Hepatocyte (in vitro differentiated cells): ENCODE measurements around the gene ATG13. TPM values are rescaled to one million over a fixed set of nuclear protein-coding genes. Genes with fewer than 3 reads are reported as not detected.

ENCODE experiments used
- DNase-seq: peaks from one replicate; pipeline ENCODE4 v3.0.0-alpha.2; 2016; ENCODE audit warnings: low spot score
- H2AFZ ChIP-seq: fragments of 200-600 bp; sonication (generic); 2 replicates; pipeline ENCODE4 v1.6.0; 2016; ENCODE audit warnings: antibody characterized with exemption, mild to moderate bottlenecking
- H3K27ac ChIP-seq: fragments of 200-600 bp; sonication (generic); 2 replicates; pipeline ENCODE4 v1.5.1; 2016; ENCODE audit warnings: mild to moderate bottlenecking
- H3K27me3 ChIP-seq: fragments of 200-600 bp; sonication (generic); 2 replicates; pipeline ENCODE4 v1.6.1; 2016
- H3K36me3 ChIP-seq: fragments of 200-600 bp; sonication (generic); replicated peaks from 2 replicates; pipeline ENCODE4 v1.5.1; 2016; ENCODE audit warnings: low read depth; ENCODE audit not compliant: insufficient read depth
- H3K4me1 ChIP-seq: fragments of 200-600 bp; sonication (generic); 2 replicates; pipeline ENCODE4 v1.5.1; 2016; ENCODE audit warnings: mild to moderate bottlenecking, moderate library complexity; ENCODE audit not compliant: insufficient read depth
- H3K4me2 ChIP-seq: fragments of 200-600 bp; sonication (generic); 2 replicates; pipeline ENCODE4 v1.6.0; 2016
- H3K4me3 ChIP-seq: fragments of 200-600 bp; sonication (generic); 2 replicates; pipeline ENCODE4 v1.5.1; 2016; ENCODE audit warnings: mild to moderate bottlenecking
- H3K79me2 ChIP-seq: fragments of 200-600 bp; sonication (generic); 2 replicates; pipeline ENCODE4 v1.6.0; 2017; ENCODE audit warnings: mild to moderate bottlenecking
- H3K9me2 ChIP-seq: fragments of 200-600 bp; sonication (generic); replicated peaks from 2 replicates; pipeline ENCODE4 v1.6.0; 2017; ENCODE audit warnings: mild to moderate bottlenecking; ENCODE audit not compliant: insufficient read depth
- H3K9me3 ChIP-seq: fragments of 200-600 bp; sonication (generic); 2 replicates; pipeline ENCODE4 v1.5.1; 2016; ENCODE audit warnings: low read depth, mild to moderate bottlenecking
- H4K20me1 ChIP-seq: fragments of 200-600 bp; sonication (generic); 2 replicates; pipeline ENCODE4 v1.6.0; 2016; ENCODE audit warnings: mild to moderate bottlenecking; ENCODE audit not compliant: insufficient read depth, poor library complexity, severe bottlenecking
- CTCF ChIP-seq: fragments of 200-600 bp; sonication (generic); IDR thresholded peaks from 2 replicates; pipeline ENCODE4 v1.5.1; 2016; ENCODE audit warnings: antibody characterized with exemption, mild to moderate bottlenecking; ENCODE audit not compliant: poor library complexity
- EZH2 ChIP-seq: fragments of 200-600 bp; sonication (generic); IDR thresholded peaks from 2 replicates; pipeline ENCODE4 v1.6.1; 2016; ENCODE audit warnings: antibody characterized with exemption, mild to moderate bottlenecking, borderline replicate concordance
- EZH2phosphoT487 ChIP-seq: fragments of 200-600 bp; sonication (generic); IDR thresholded peaks from one replicate; pipeline ENCODE4 v1.6.1; 2018; ENCODE audit warnings: antibody characterized with exemption, mild to moderate bottlenecking, low read depth, moderate library complexity; ENCODE audit not compliant: unreplicated experiment, severe bottlenecking
- WGBS: methylation state at CpG from one replicate; pipeline ENCODE4 v1.1.6; 2016; ENCODE audit warnings: low lambda C conversion rate; ENCODE audit errors: missing lambda C conversion rate; 5-methylcytosine and 5-hydroxymethylcytosine counted together
- polyA plus RNA-seq: library from polyadenylated mRNA; unstranded; fragments of >200 nt; fragmentation: Nextera tagmentation; extraction: Ambion mirVana; gene quantifications from 2 replicates; pipeline ENCODE4 v1.2.1, GENCODE V29; 2016
- total RNA-seq: library from RNA; depleted of rRNA; stranded (reverse); fragments of >200 nt; gene quantifications from 2 replicates; pipeline ENCODE4 v1.2.3, GENCODE V29; 2014

Gene ATG13
- total RNA-seq (60.8 and 89.6 TPM in 2 replicates), polyA plus RNA-seq (50.9 and 54.9 TPM in 2 replicates)

GRCh38 chr11:46617134-46617971, at the start of gene ATG13, which contains the start of gene HARBI1:
TSS of gene ATG13 (plus strand) at chr11:46617553. CDS start at chr11:46644292, 26,739 bp downstream.
TSS of gene HARBI1 (minus strand) at chr11:46617227. CDS start at chr11:46616237, 990 bp downstream.
- peaks cover 73% of the 10 kb centered on the region for H3K79me2 ChIP-seq

GRCh38 chr11:46570790-46571398, 46.5 kb upstream of the ATG13 start:
- no peak for DNase-seq
- TF ChIP-seq EZH2phosphoT487 (no peak), EZH2 (no peak), CTCF (no peak)
- peaks cover 90% of the 10 kb centered on the region for H3K79me2 ChIP-seq

More at GRCh38 chr11:46617134-46617971, at the start of gene ATG13, which contains the start of gene HARBI1:
- H3K9me3 ChIP-seq, result no peaks in the 10 kb centered on the region
- under 1% methylated on average over 67 of the region's 72 CpGs for whole genome bisulfite sequencing
- H3K36me3 ChIP-seq, result no peaks in the 10 kb centered on the region
- peaks cover 15% of the 10 kb centered on the region for H3K4me1 ChIP-seq
- no peaks in the 10 kb centered on the region for H3K27me3 ChIP-seq
- TF ChIP-seq EZH2phosphoT487, result no peak
- no peak for TF ChIP-seq EZH2
- peak; percentile 68 for TF ChIP-seq CTCF
- H3K4me2 ChIP-seq, result peak within 1 kb of the TSS; percentile 87
- H4K20me1 ChIP-seq, result peaks cover 4% of the 10 kb centered on the region
- H3K4me3 ChIP-seq, result peak within 1 kb of the TSS; percentile 60
- H2AFZ ChIP-seq, result peak within 1 kb of the TSS; percentile 91
- no peaks in the 10 kb centered on the region for H3K9me2 ChIP-seq
- peak; percentile 96 for DNase-seq
- peak within 1 kb of the TSS; percentile 99 for H3K27ac ChIP-seq

GRCh38 chr11:46574656-46575055, 42.7 kb upstream of the ATG13 start:
- 97% methylated on average over 1 of the region's 1 CpG for WGBS
- no peak for TF ChIP-seq CTCF
- TF ChIP-seq EZH2phosphoT487, result no peak
- no peak for TF ChIP-seq EZH2
- Histone ChIP-seq H4K20me1 (peaks cover 38% of the 10 kb centered on the region), H3K4me3 (no peak overlapping the region), H3K79me2 (peaks cover 87% of the 10 kb centered on the region), H3K36me3 (no peaks in the 10 kb centered on the region), H3K27me3 (no peaks in the 10 kb centered on the region), H3K27ac (no peak overlapping the region), H3K9me2 (no peaks in the 10 kb centered on the region), H3K9me3 (no peaks in the 10 kb centered on the region), H3K4me2 (no peak overlapping the region), H3K4me1 (no peaks in the 10 kb centered on the region), H2AFZ (no peak overlapping the region)
- DNase-seq, result no peak

More at GRCh38 chr11:46570790-46571398, 46.5 kb upstream of the ATG13 start:
- peaks cover 38% of the 10 kb centered on the region for H4K20me1 ChIP-seq
- H3K4me2 ChIP-seq, result no peak overlapping the region
- H3K4me3 ChIP-seq, result no peak overlapping the region
- H3K9me3 ChIP-seq, result no peaks in the 10 kb centered on the region
- no peaks in the 10 kb centered on the region for H3K4me1 ChIP-seq
- WGBS, result 93% methylated on average over 2 of the region's 2 CpGs
- H3K27me3 ChIP-seq, result no peaks in the 10 kb centered on the region
- H3K9me2 ChIP-seq, result no peaks in the 10 kb centered on the region
- no peaks in the 10 kb centered on the region for H3K36me3 ChIP-seq
- H3K27ac ChIP-seq, result no peak overlapping the region
- no peak overlapping the region for H2AFZ ChIP-seq
